GM12878 (cell line): ENCODE measurements around the gene LXN. TPM values are rescaled to one million over a fixed set of nuclear protein-coding genes. Genes with fewer than 3 reads are reported as not detected.

Experiments
- ATAC-seq: fragments of 200-7000 bp; cut with Tn5 transposase; 3 replicates; pipeline ENCODE4 v1.9.1; 2020; ENCODE audit warnings: mild to moderate bottlenecking, moderate library complexity
- BruUV-seq: library from RNA; stranded (reverse); fragments of 400-500 nt; replicated peaks from 2 replicates; lab custom pipeline; 2021; lab: Mats Ljungman, UMichigan
- CTCF ChIA-PET: fragments of 300-600 bp; sonication (Branson Sonifier 250); formaldehyde crosslinking; extraction: SDS; loops from one replicate; lab custom pipeline; 2021; ENCODE audit warnings: inconsistent platforms; lab: Yijun Ruan, JAX
- POLR2A ChIA-PET: fragments of 350-600 bp; formaldehyde crosslinking; extraction: SDS; loops from one replicate; lab custom pipeline; 2021; ENCODE audit warnings: inconsistent platforms; lab: Charles Lee
- RAD21 ChIA-PET: fragments of 300-600 bp; sonication (Branson Sonifier 250); formaldehyde crosslinking; loops from one replicate; lab custom pipeline; 2023; ENCODE audit warnings: antibody characterized with exemption; ENCODE audit not compliant: unreplicated experiment; lab: Charles Lee
- SMC1A ChIA-PET: fragments of 300-600 bp; sonication (Branson Sonifier 250); formaldehyde crosslinking; loops from one replicate; lab custom pipeline; 2023; ENCODE audit not compliant: unreplicated experiment, uncharacterized antibody; lab: Charles Lee
- DNase-seq: peaks from one replicate; pipeline ENCODE4 v3.0.0-alpha.2; 2011; ENCODE audit warnings: low read depth, low spot score
- FAIRE-seq: peaks from 3 replicates; lab custom pipeline; 2011; peaks lifted over from hg19 to GRCh38; lab: Jason Lieb, UNC
- H2AFZ ChIP-seq: 2 replicates; pipeline ENCODE4 v1.6.0; 2011; ENCODE audit warnings: low read depth, low read length, control low read depth; ENCODE audit not compliant: control insufficient read depth
- H3K27ac ChIP-seq: 2 replicates; pipeline ENCODE4 v1.5.1; 2011; ENCODE audit warnings: control low read depth; ENCODE audit not compliant: control insufficient read depth, insufficient read depth
- H3K27me3 ChIP-seq, 2 experiments: replicated peaks in 1 of 2; 2 replicates each; pipeline versions ENCODE4 v1.6.0 to v1.6.1; 2011; ENCODE audit warnings: low read length in 1 of 2; ENCODE audit not compliant: control insufficient read depth in 2 of 2, insufficient read depth in 2 of 2
- H3K36me3 ChIP-seq, 2 experiments: 2 replicates each; pipeline ENCODE4 v1.5.1; 2011; ENCODE audit warnings: low read length in 1 of 2; ENCODE audit not compliant: control insufficient read depth in 2 of 2, insufficient read depth in 2 of 2
- H3K4me1 ChIP-seq: 2 replicates; pipeline ENCODE4 v1.6.1; 2011; ENCODE audit warnings: mild to moderate bottlenecking, low read length, moderate library complexity, mixed read lengths; ENCODE audit not compliant: control insufficient read depth, insufficient read depth
- H3K4me2 ChIP-seq: 2 replicates; pipeline ENCODE4 v1.6.0; 2011; ENCODE audit warnings: control low read depth; ENCODE audit not compliant: control insufficient read depth, insufficient read depth
- H3K4me3 ChIP-seq: fragments of 200-600 bp; sonication (generic); 2 replicates; pipeline ENCODE4 v1.5.1; 2016
- H3K79me2 ChIP-seq: 2 replicates; pipeline ENCODE4 v1.6.0; 2011; ENCODE audit warnings: low read length; ENCODE audit not compliant: control insufficient read depth, insufficient read depth
- H3K9ac ChIP-seq: 2 replicates; pipeline ENCODE4 v1.8.0; 2011; ENCODE audit warnings: low read length, control low read depth, mixed read lengths; ENCODE audit not compliant: control insufficient read depth, insufficient read depth
- H3K9me3 ChIP-seq: replicated peaks from 3 replicates; pipeline ENCODE4 v1.5.1; 2011; ENCODE audit warnings: mild to moderate bottlenecking, low read length; ENCODE audit not compliant: control insufficient read depth, insufficient read depth
- H4K20me1 ChIP-seq: 2 replicates; pipeline ENCODE4 v1.6.0; 2011; ENCODE audit not compliant: control insufficient read depth, insufficient read depth
- E4F1 ChIP-seq: fragments of 450-650 bp; IDR thresholded peaks from 2 replicates; pipeline ENCODE4 v1.6.1; 2018; ENCODE audit warnings: borderline replicate concordance, mild to moderate bottlenecking; ENCODE audit not compliant: partially characterized antibody
- EED ChIP-seq: sonication (generic); IDR thresholded peaks from 2 replicates; pipeline ENCODE4 v1.6.1; 2016; ENCODE audit warnings: antibody characterized with exemption, low read depth
- JUNB ChIP-seq: IDR thresholded peaks from 2 replicates; pipeline ENCODE4 v1.6.1; 2016; ENCODE audit warnings: antibody characterized with exemption, mild to moderate bottlenecking
- NFIC ChIP-seq: IDR thresholded peaks from 2 replicates; pipeline ENCODE4 v1.6.1; 2012; ENCODE audit warnings: low read depth, mild to moderate bottlenecking, inconsistent platforms, low read length, moderate library complexity
- ZNF217 ChIP-seq: fragments of 450-650 bp; IDR thresholded peaks from 2 replicates; pipeline ENCODE4 v1.6.1; 2017; ENCODE audit warnings: antibody characterized with exemption, mild to moderate bottlenecking
- WGBS: methylation state at CpG from one replicate; pipeline ENCODE4 v1.1.6; 2016; ENCODE audit warnings: low lambda C conversion rate; ENCODE audit not compliant: insufficient replicate concordance, insufficient coverage; ENCODE audit errors: missing lambda C conversion rate; 5-methylcytosine and 5-hydroxymethylcytosine counted together
- in situ Hi-C: fragments of 300-500 bp; cut with MboI; formaldehyde crosslinking; loops from 9 replicates; pipeline ENCODE4 v1.14.3; 2018; ENCODE audit warnings: mixed read lengths
- intact Hi-C: fragments of 100-400 bp; cut with micrococcal nuclease; formaldehyde crosslinking; loops from one replicate; pipeline ENCODE4 v1.14.2; 2022; ENCODE audit not compliant: unreplicated experiment
- polyA plus RNA-seq, 11 experiments: library from polyadenylated mRNA; depleted of rRNA in 4 of 11; unstranded in 6 of 11; stranded (reverse) in 5 of 11; fragments of >200 nt; fragmentation: Nextera tagmentation in 4 of 11; fragmentation: Illumina TruSeq in 1 of 11; extraction: Ambion mirVana in 4 of 11; extraction: Trizol in 1 of 11; gene quantifications; 1 replicate in 1 of 11; 2 replicates in 10 of 11; pipeline versions ENCODE4 v1.2.1 to v1.2.3, GENCODE V29; 2011 to 2016; ENCODE audit warnings: inconsistent platforms in 2 of 11, missing spikeins in 2 of 11, low read depth in 1 of 11
- total RNA-seq, 4 experiments: library from RNA; depleted of rRNA in 3 of 4; stranded (reverse); fragments of >200 nt in 3 of 4; fragmentation: Illumina TruSeq in 1 of 4; extraction: Trizol in 1 of 4; gene quantifications; 2 replicates each; pipeline versions ENCODE4 v1.2.1 to v1.2.3, GENCODE V29; 2013 to 2021

Gene LXN
- total and polyA plus RNA-seq, 10 of the 15 experiments (the other 5 are each of a cell fraction or from before 2014, with no cell fraction given): 10.7 to 45.0 (median 20.4) TPM

GRCh38 chr3:158713094-158713499, 40.6 kb upstream of the LXN start:
- intact Hi-C loops (no loop called here), in situ Hi-C loops (no loop called here)
- Histone ChIP-seq H3K36me3 (peaks cover 0 to 13% of the 10 kb centered on the region in 2 experiments; a peak in 2 of 4 replicates), H3K9ac (no peak overlapping the region), H3K79me2 (no peaks in the 10 kb centered on the region), H2AFZ (no peak overlapping the region), H4K20me1 (no peaks in the 10 kb centered on the region), H3K27ac (no peak overlapping the region), H3K27me3 (no peaks in the 10 kb centered on the region), H3K4me1 (no peaks in the 10 kb centered on the region), H3K4me2 (no peak overlapping the region), H3K9me3 (no peaks in the 10 kb centered on the region), H3K4me3 (no peak overlapping the region)
- CTCF ChIA-PET: interaction anchor here (1.2 to 1.9 kb wide), 4 partner anchors 13 to 78 kb away, joined by 3 to 11 read pairs (median 5); no protein-coding TSS in a partner anchor
- WGBS: 76% methylated on average over 9 of the region's 9 CpGs
- FAIRE-seq (no peak), DNase-seq (no peak), ATAC-seq (no peak)
- POLR2A ChIA-PET: no interaction called here
- RAD21 ChIA-PET: interaction anchor here (1.2 kb wide), 1 partner anchor 78 kb away, joined by 3 read pairs; no protein-coding TSS in a partner anchor
- TF ChIP-seq NFIC: no peak
- no peak for TF ChIP-seq E4F1
- SMC1A ChIA-PET: interaction anchor here (0.8 kb wide), 1 partner anchor 9 kb away, joined by 3 read pairs; no protein-coding TSS in a partner anchor
- BruUV-seq: no TSS peak

- ChIA-PET CTCF (interaction anchor here (1.2 to 1.9 kb wide), 4 partner anchors 14 to 79 kb away, joined by 3 to 11 read pairs (median 5); no protein-coding TSS in a partner anchor), RAD21 (interaction anchor here (1.2 kb wide), 1 partner anchor 79 kb away, joined by 3 read pairs; no protein-coding TSS in a partner anchor), POLR2A (no interaction called here), SMC1A (no interaction called here)
- no peak overlapping the region for H3K27ac ChIP-seq
- H3K4me2 ChIP-seq: no peak overlapping the region
- in situ Hi-C loops: no loop called here
- no TSS peak for BruUV-seq
- 10% methylated on average over 1 of the region's 1 CpG for WGBS
- H3K9ac ChIP-seq: no peak overlapping the region
- no peaks in the 10 kb centered on the region for H3K4me1 ChIP-seq
- H3K9me3 ChIP-seq: no peaks in the 10 kb centered on the region
- H2AFZ ChIP-seq: no peak overlapping the region
- ATAC-seq (no peak), DNase-seq (no peak), FAIRE-seq (no peak)
- intact Hi-C loops: no loop called here
- TF ChIP-seq JUNB: peak; percentile 63
- 0 out of 2 replicates have a peak, but pooled peaks have one; percentile 29 for TF ChIP-seq EED
- TF ChIP-seq ZNF217: no peak
- no peaks in the 10 kb centered on the region for H3K27me3 ChIP-seq
- H4K20me1 ChIP-seq: no peaks in the 10 kb centered on the region
- H3K4me3 ChIP-seq: no peak overlapping the region
- H3K36me3 ChIP-seq: peaks cover 0 to 13% of the 10 kb centered on the region in 2 experiments; a peak in 2 of 4 replicates
- H3K79me2 ChIP-seq: no peaks in the 10 kb centered on the region
Observed at GRCh38 chr3:158712443-158712842, 40.0 kb upstream of the LXN start.
